GM12872 (cell line): ENCODE results near the gene OXCT1.

Experiments
- CTCF ChIP-seq: IDR thresholded peaks from 3 replicates; pipeline ENCODE4 v1.5.1; 2011; ENCODE audit warnings: low read depth, mild to moderate bottlenecking, low read length, moderate library complexity; ENCODE audit not compliant: insufficient read depth

The OXCT1 gene

GRCh38 chr5:41789434-41789833 lies 80.8 kb downstream of the OXCT1 start:
- no peak for TF ChIP-seq CTCF

DNA sequence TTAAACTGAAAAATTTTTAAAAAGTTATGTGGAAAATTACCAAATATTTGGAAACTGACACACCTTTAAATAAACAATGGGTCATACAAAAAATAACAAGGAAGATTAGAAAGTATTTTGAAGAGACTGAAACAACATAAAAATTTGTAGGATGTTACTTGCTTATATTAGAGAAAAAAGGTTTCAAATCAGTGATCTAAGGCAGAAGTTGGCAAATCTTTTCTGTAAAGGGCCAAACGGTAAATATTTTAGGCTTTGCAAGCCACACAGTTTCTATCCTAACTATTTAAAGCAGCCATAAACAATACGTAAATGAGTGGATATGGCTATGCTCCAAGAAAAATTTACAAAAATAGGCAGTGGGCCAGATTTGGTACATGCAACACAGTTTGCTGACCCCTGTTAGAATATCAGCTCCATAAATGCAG lies 81.3 kb downstream of the OXCT1 start:
- TF ChIP-seq CTCF, result no peak

DNA sequence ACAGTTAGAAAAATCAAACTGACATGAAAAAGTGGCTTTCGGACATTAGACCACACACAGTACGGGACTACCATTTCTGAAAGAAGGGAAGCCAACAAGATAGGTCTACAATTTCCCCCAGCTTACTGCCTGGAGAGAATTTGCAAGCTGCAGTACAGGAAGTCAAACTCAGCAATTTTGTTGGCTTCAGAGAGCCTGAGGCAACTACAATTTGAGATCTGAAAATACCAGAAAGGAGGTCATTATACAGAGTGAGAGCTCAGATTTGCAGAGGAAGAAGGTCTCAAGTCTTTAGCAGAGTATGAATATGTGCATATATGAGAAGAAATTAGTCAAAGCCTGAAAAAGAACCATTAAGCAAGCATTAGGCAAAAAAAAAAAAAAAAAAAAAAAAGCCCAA lies 83.0 kb downstream of the OXCT1 start:
- no peak for TF ChIP-seq CTCF

- no peak for TF ChIP-seq CTCF
Observed at GRCh38 chr5:41785061-41785460, 85.2 kb downstream of the OXCT1 start.

GRCh38 chr5:41778410-41778809 lies 91.8 kb downstream of the OXCT1 start:
- TF ChIP-seq CTCF, result no peak

- TF ChIP-seq CTCF, result no peak
Observed at GRCh38 chr5:41776435-41776834, 93.8 kb downstream of the OXCT1 start.

- no peak for TF ChIP-seq CTCF
Observed at GRCh38 chr5:41773799-41774198, 96.4 kb downstream of the OXCT1 start.
